GM19240 (cell line): ENCODE measurements around the gene ESPN.

ENCODE experiments used
- DNase-seq: peaks from one replicate; pipeline ENCODE4 v3.0.0; 2011; ENCODE audit warnings: low spot score; ENCODE audit not compliant: insufficient read length

Gene ESPN

GRCh38 chr1:6464514-6464836, 39.9 kb downstream of the ESPN start:
- DNase-seq, result no peak

- no peak for DNase-seq
Observed at GRCh38 chr1:6464915-6465314, 40.3 kb downstream of the ESPN start.

- DNase-seq, result no peak
Observed at GRCh38 chr1:6465461-6466005, 41.0 kb downstream of the ESPN start.

- DNase-seq, result no peak
Observed at GRCh38 chr1:6466023-6466422, 41.4 kb downstream of the ESPN start, which contains the start of gene TNFRSF25. TSS of gene TNFRSF25 (minus strand) at chr1:6466173. CDS start at chr1:6466107, 66 bp downstream.

- no peak for DNase-seq
Observed at GRCh38 chr1:6466751-6467150, 42.2 kb downstream of the ESPN start.

GRCh38 chr1:6467224-6467623, 42.6 kb downstream of the ESPN start:
- DNase-seq, result no peak

- no peak for DNase-seq
Observed at GRCh38 chr1:6467744-6468688, 43.4 kb downstream of the ESPN start.

GRCh38 chr1:6468729-6469461, 44.3 kb downstream of the ESPN start:
- DNase-seq, result no peak

GRCh38 chr1:6470132-6471085, 45.8 kb downstream of the ESPN start:
- DNase-seq, result no peak

GRCh38 chr1:6471086-6471969, 46.8 kb downstream of the ESPN start:
- DNase-seq, result no peak

- no peak for DNase-seq
Observed at GRCh38 chr1:6471970-6472368, 47.4 kb downstream of the ESPN start.

GRCh38 chr1:6472391-6472790, 47.8 kb downstream of the ESPN start:
- no peak for DNase-seq

- DNase-seq, result no peak
Observed at GRCh38 chr1:6473156-6473555, 48.6 kb downstream of the ESPN start.

GRCh38 chr1:6473974-6474814, 49.6 kb downstream of the ESPN start:
- DNase-seq, result no peak

GRCh38 chr1:6474815-6475282, 50.3 kb downstream of the ESPN start:
- DNase-seq, result no peak

- DNase-seq, result peak; percentile 95
Observed at GRCh38 chr1:6475381-6476133, 51.0 kb downstream of the ESPN start.

GRCh38 chr1:6476483-6476882, 51.9 kb downstream of the ESPN start:
- DNase-seq, result no peak
